ENCODE results near the gene PSTK.

The PSTK gene

GRCh38 chr10:122988501-122988900, 8.3 kb downstream of the PSTK start:
- TF ChIP-seq CTCF (IDR thresholded peaks at IDR 0.05; ENCODE audit: extremely low read depth, insufficient read depth, missing control alignments): no peak
- in situ Hi-C loops (cut with MboI; ENCODE audit: low pct_unique_long_range_greater_than_20kb, low sequenced_read_pairs, unreplicated experiment): no loop called here
- DNase-seq (ENCODE audit: low spot score): no peak

- no peak for DNase-seq (ENCODE audit: low spot score)
- TF ChIP-seq CTCF (IDR thresholded peaks at IDR 0.05; ENCODE audit: extremely low read depth, insufficient read depth, missing control alignments): no peak
- in situ Hi-C loops (cut with MboI; ENCODE audit: low pct_unique_long_range_greater_than_20kb, low sequenced_read_pairs, unreplicated experiment): no loop called here
These were observed 10.1 kb downstream of the PSTK start for GRCh38 chr10:122990278-122990677.

- no peak for DNase-seq (ENCODE audit: low spot score)
- in situ Hi-C loops (cut with MboI; ENCODE audit: low pct_unique_long_range_greater_than_20kb, low sequenced_read_pairs, unreplicated experiment): no loop called here
- no peak for TF ChIP-seq CTCF (IDR thresholded peaks at IDR 0.05; ENCODE audit: extremely low read depth, insufficient read depth, missing control alignments)
These were observed 11.9 kb downstream of the PSTK start for GRCh38 chr10:122992031-122992585.

GRCh38 chr10:122993797-122994336, 13.7 kb downstream of the PSTK start:
- in situ Hi-C loops (cut with MboI; ENCODE audit: low pct_unique_long_range_greater_than_20kb, low sequenced_read_pairs, unreplicated experiment): no loop called here
- no peak for TF ChIP-seq CTCF (IDR thresholded peaks at IDR 0.05; ENCODE audit: extremely low read depth, insufficient read depth, missing control alignments)

GRCh38 chr10:122995936-122996335, 15.7 kb downstream of the PSTK start:
- TF ChIP-seq CTCF (IDR thresholded peaks at IDR 0.05; ENCODE audit: extremely low read depth, insufficient read depth, missing control alignments): no peak
- no peak for DNase-seq (ENCODE audit: low spot score)
- in situ Hi-C loops (cut with MboI; ENCODE audit: low pct_unique_long_range_greater_than_20kb, low sequenced_read_pairs, unreplicated experiment): no loop called here

More at GRCh38 chr10:122993797-122994336, 13.7 kb downstream of the PSTK start:
- DNase-seq (ENCODE audit: low spot score): no peak

- in situ Hi-C loops (cut with MboI; ENCODE audit: low pct_unique_long_range_greater_than_20kb, low sequenced_read_pairs, unreplicated experiment): no loop called here
- TF ChIP-seq CTCF (IDR thresholded peaks at IDR 0.05; ENCODE audit: extremely low read depth, insufficient read depth, missing control alignments): no peak
- no peak for DNase-seq (ENCODE audit: low spot score)
These were observed 17.7 kb downstream of the PSTK start for GRCh38 chr10:122997864-122998263.
